OCI-LY7 (cell line): Measurements from ENCODE around the gene OR8H2. TPM values are rescaled to one million over a fixed set of nuclear protein-coding genes. Genes with fewer than 3 reads are reported as not detected.

ENCODE experiments used
- BruUV-seq: library from RNA; stranded (reverse); fragments of 400-500 nt; replicated peaks from 2 replicates; lab custom pipeline; 2021; lab: Mats Ljungman, UMichigan
- CTCF ChIA-PET: fragments of 300-600 bp; sonication (Branson Sonifier 250); formaldehyde crosslinking; loops from one replicate; lab custom pipeline; 2022; ENCODE audit warnings: antibody characterized with exemption; ENCODE audit not compliant: unreplicated experiment; lab: Charles Lee
- POLR2A ChIA-PET: fragments of 300-600 bp; sonication (Branson Sonifier 250); formaldehyde crosslinking; loops from one replicate; lab custom pipeline; 2022; ENCODE audit warnings: antibody characterized with exemption; lab: Charles Lee
- DNase-seq: peaks from one replicate; pipeline ENCODE4 v3.0.0-alpha.2; 2015; ENCODE audit warnings: low spot score
- H2AFZ ChIP-seq: fragments of 200-600 bp; sonication (generic), shearing (Covaris generic); 2 replicates; pipeline ENCODE4 v1.6.1; 2014; ENCODE audit warnings: mild to moderate bottlenecking, antibody characterized with exemption, low read length, moderate library complexity
- H3K27ac ChIP-seq: fragments of 200-600 bp; sonication (generic); 2 replicates; pipeline ENCODE4 v1.5.1; 2014; ENCODE audit warnings: mixed run types, low read depth, mild to moderate bottlenecking, moderate library complexity, low read length, inconsistent platforms; ENCODE audit not compliant: poor library complexity, severe bottlenecking
- H3K36me3 ChIP-seq: fragments of 200-600 bp; sonication (generic); 2 replicates; pipeline ENCODE4 v1.6.1; 2014; ENCODE audit warnings: mild to moderate bottlenecking, antibody characterized with exemption, low read length, moderate library complexity, mixed read lengths; ENCODE audit not compliant: insufficient read depth
- H3K4me1 ChIP-seq: fragments of 200-600 bp; sonication (generic); 2 replicates; pipeline ENCODE4 v1.5.1; 2014; ENCODE audit warnings: mild to moderate bottlenecking, low read length; ENCODE audit not compliant: insufficient read depth, poor library complexity, severe bottlenecking
- H3K4me2 ChIP-seq: fragments of 200-600 bp; sonication (generic); 2 replicates; pipeline ENCODE4 v1.6.1; 2014; ENCODE audit warnings: mild to moderate bottlenecking, low read length
- H3K4me3 ChIP-seq: fragments of 200-600 bp; sonication (generic); 2 replicates; pipeline ENCODE4 v1.5.1; 2014; ENCODE audit warnings: mild to moderate bottlenecking, low read depth, low read length; ENCODE audit not compliant: poor library complexity, severe bottlenecking
- H3K79me2 ChIP-seq: fragments of 200-600 bp; sonication (generic); 2 replicates; pipeline ENCODE4 v1.6.1; 2016; ENCODE audit warnings: low read depth, mild to moderate bottlenecking, low read length, moderate library complexity, mixed read lengths; ENCODE audit not compliant: insufficient read depth
- H3K9me2 ChIP-seq: fragments of 200-600 bp; sonication (generic); 2 replicates; pipeline ENCODE4 v1.6.1; 2016; ENCODE audit warnings: mild to moderate bottlenecking, low read length, mixed read lengths; ENCODE audit not compliant: insufficient read depth
- H3K9me3 ChIP-seq: fragments of 200-600 bp; sonication (generic); 2 replicates; pipeline ENCODE4 v1.6.1; 2014; ENCODE audit warnings: mild to moderate bottlenecking, mixed run types, low read length, mixed read lengths
- H4K20me1 ChIP-seq: fragments of 200-600 bp; sonication (generic); 2 replicates; pipeline ENCODE4 v1.6.1; 2014; ENCODE audit warnings: mild to moderate bottlenecking, antibody characterized with exemption, low read length, moderate library complexity, mixed read lengths; ENCODE audit not compliant: insufficient read depth
- CTCF ChIP-seq: fragments of 200-600 bp; sonication (generic); conservative IDR thresholded peaks from 2 replicates; pipeline ENCODE4 v1.5.1; 2014; ENCODE audit warnings: mild to moderate bottlenecking, antibody characterized with exemption, low read length, moderate library complexity, mixed read lengths
- EZH2phosphoT487 ChIP-seq: fragments of 200-600 bp; sonication (generic); IDR thresholded peaks from 2 replicates; pipeline ENCODE4 v1.6.1; 2018; ENCODE audit warnings: low read depth, borderline replicate concordance, mild to moderate bottlenecking, mixed run types, antibody characterized with exemption, low read length, moderate library complexity, mixed read lengths
- intact Hi-C: fragments of 100-400 bp; cut with micrococcal nuclease; formaldehyde crosslinking; loops from one replicate; pipeline ENCODE4 v1.10.0; 2022; ENCODE audit not compliant: unreplicated experiment
- small RNA-seq: library from RNA; depleted of rRNA; stranded (forward); fragments of <200 nt; gene quantifications from one replicate; pipeline ENCODE3, GENCODE V24; 2014
- total RNA-seq, 2 experiments: library from RNA; depleted of rRNA in 1 of 2; stranded (reverse); fragments of >200 nt in 1 of 2; shearing (Covaris generic) in 1 of 2; gene quantifications; 2 replicates each; pipeline ENCODE4 v1.2.3, GENCODE V29; 2014 to 2022

Gene OR8H2
- total RNA-seq, 2 experiments from 2014 or later, result not detected

GRCh38 chr11:56151376-56151775 is 47.9 kb downstream of the OR8H2 start:
- ChIA-PET POLR2A (no interaction called here), CTCF (no interaction called here)
- no peaks in the 10 kb centered on the region for H3K79me2 ChIP-seq
- no peaks in the 10 kb centered on the region for H3K9me2 ChIP-seq
- no peak for TF ChIP-seq CTCF
- no peak for TF ChIP-seq EZH2phosphoT487
- no peaks in the 10 kb centered on the region for H3K9me3 ChIP-seq
- no peak overlapping the region for H3K27ac ChIP-seq
- no peak overlapping the region for H2AFZ ChIP-seq
- H3K4me1 ChIP-seq, result no peaks in the 10 kb centered on the region
- H4K20me1 ChIP-seq, result no peaks in the 10 kb centered on the region
- DNase-seq, result no peak
- no peak overlapping the region for H3K4me3 ChIP-seq
- H3K36me3 ChIP-seq, result no peaks in the 10 kb centered on the region
- intact Hi-C loops, result no loop called here
- H3K4me2 ChIP-seq, result no peak overlapping the region
- BruUV-seq, result no TSS peak

GRCh38 chr11:56152333-56152732 is 48.8 kb downstream of the OR8H2 start:
- ChIA-PET POLR2A (no interaction called here), CTCF (no interaction called here)
- Histone ChIP-seq H3K9me2 (no peaks in the 10 kb centered on the region), H3K27ac (no peak overlapping the region), H3K4me3 (no peak overlapping the region), H3K4me2 (no peak overlapping the region), H3K79me2 (no peaks in the 10 kb centered on the region), H3K9me3 (no peaks in the 10 kb centered on the region), H3K4me1 (no peaks in the 10 kb centered on the region), H3K36me3 (no peaks in the 10 kb centered on the region), H2AFZ (no peak overlapping the region), H4K20me1 (no peaks in the 10 kb centered on the region)
- no peak for TF ChIP-seq EZH2phosphoT487
- no peak for TF ChIP-seq CTCF
- BruUV-seq, result no TSS peak
- no peak for DNase-seq
- intact Hi-C loops, result no loop called here

Small RNA genes lying within 50 kb of the gene (small RNA-seq; reads per million reads assigned to genes)
- gene OR8I4P, result not detected

Other genes starting within 250 kb of the OR8H2 start
- not detected in 2 replicates for gene TRIM51, start 220.4 kb upstream of the OR8H2 start, total RNA-seq (2014; rRNA removed; shearing (Covaris generic))
- not detected in 2 replicates for gene TRIM51, start 220.4 kb upstream of the OR8H2 start, total RNA-seq (2022)
- gene OR5W2, start 189.1 kb upstream of the OR8H2 start, total RNA-seq (2014; rRNA removed; shearing (Covaris generic)), result not detected in 2 replicates
- not detected in 2 replicates for gene OR5W2, start 189.1 kb upstream of the OR8H2 start, total RNA-seq (2022)
- not detected in 2 replicates for gene OR5I1, start 167.3 kb upstream of the OR8H2 start, total RNA-seq (2014; rRNA removed; shearing (Covaris generic))
- not detected in 2 replicates for gene OR5I1, start 167.3 kb upstream of the OR8H2 start, total RNA-seq (2022)
- gene OR10AG1, start 133.7 kb upstream of the OR8H2 start, total RNA-seq (2014; rRNA removed; shearing (Covaris generic)), result not detected in 2 replicates
- not detected in 2 replicates for gene OR10AG1, start 133.7 kb upstream of the OR8H2 start, total RNA-seq (2022)
- gene OR5F1, start 109.1 kb upstream of the OR8H2 start, total RNA-seq (2014; rRNA removed; shearing (Covaris generic)), result 0.22 TPM in 1 of 2 replicates, not detected in the other
- not detected in 2 replicates for gene OR5F1, start 109.1 kb upstream of the OR8H2 start, total RNA-seq (2022)
- not detected in 2 replicates for gene OR5AS1, start 76.0 kb upstream of the OR8H2 start, total RNA-seq (2014; rRNA removed; shearing (Covaris generic))
- gene OR5AS1, start 76.0 kb upstream of the OR8H2 start, total RNA-seq (2022), result not detected in 2 replicates
- not detected in 2 replicates for gene OR8I2, start 10.4 kb upstream of the OR8H2 start, total RNA-seq (2014; rRNA removed; shearing (Covaris generic))
- not detected in 2 replicates for gene OR8I2, start 10.4 kb upstream of the OR8H2 start, total RNA-seq (2022)
- not detected in 2 replicates for gene OR8H3, start 18.7 kb downstream of the OR8H2 start, total RNA-seq (2014; rRNA removed; shearing (Covaris generic))
- gene OR8H3, start 18.7 kb downstream of the OR8H2 start, total RNA-seq (2022), result not detected in 2 replicates
- not detected in 2 replicates for gene OR8J3, start 36.5 kb downstream of the OR8H2 start, total RNA-seq (2014; rRNA removed; shearing (Covaris generic))
- gene OR8J3, start 36.5 kb downstream of the OR8H2 start, total RNA-seq (2022), result not detected in 2 replicates
- gene OR8K5, start 56.6 kb downstream of the OR8H2 start, total RNA-seq (2014; rRNA removed; shearing (Covaris generic)), result not detected in 2 replicates
- not detected in 2 replicates for gene OR8K5, start 56.6 kb downstream of the OR8H2 start, total RNA-seq (2022)
- gene OR5J2, start 72.9 kb downstream of the OR8H2 start, total RNA-seq (2014; rRNA removed; shearing (Covaris generic)), result not detected in 2 replicates
- gene OR5J2, start 72.9 kb downstream of the OR8H2 start, total RNA-seq (2022), result not detected in 2 replicates
- not detected in 2 replicates for gene OR5T2, start 130.6 kb downstream of the OR8H2 start, total RNA-seq (2014; rRNA removed; shearing (Covaris generic))
- not detected in 2 replicates for gene OR5T2, start 130.6 kb downstream of the OR8H2 start, total RNA-seq (2022)
- not detected in 2 replicates for gene OR5T3, start 148.6 kb downstream of the OR8H2 start, total RNA-seq (2014; rRNA removed; shearing (Covaris generic))
- not detected in 2 replicates for gene OR5T3, start 148.6 kb downstream of the OR8H2 start, total RNA-seq (2022)
- not detected in 2 replicates for gene OR5T1, start 170.5 kb downstream of the OR8H2 start, total RNA-seq (2014; rRNA removed; shearing (Covaris generic))
- not detected in 2 replicates for gene OR5T1, start 170.5 kb downstream of the OR8H2 start, total RNA-seq (2022)
- gene OR8H1, start 188.6 kb downstream of the OR8H2 start, total RNA-seq (2014; rRNA removed; shearing (Covaris generic)), result not detected in 2 replicates
- gene OR8H1, start 188.6 kb downstream of the OR8H2 start, total RNA-seq (2022), result not detected in 2 replicates
- gene OR8K3, start 211.5 kb downstream of the OR8H2 start, total RNA-seq (2014; rRNA removed; shearing (Covaris generic)), result not detected in 2 replicates
- not detected in 2 replicates for gene OR8K3, start 211.5 kb downstream of the OR8H2 start, total RNA-seq (2022)
- not detected in 2 replicates for gene OR8K1, start 242.4 kb downstream of the OR8H2 start, total RNA-seq (2014; rRNA removed; shearing (Covaris generic))
- gene OR8K1, start 242.4 kb downstream of the OR8H2 start, total RNA-seq (2022), result not detected in 2 replicates